ENCODE data around the gene ZNF140. TPM values are rescaled to one million over a fixed set of nuclear protein-coding genes. Genes with fewer than 3 reads are reported as not detected.

Gene ZNF140
- total RNA-seq, 4 donors from 2014 or later: 13.0 to 22.3 (median 15.6) TPM

DNA sequence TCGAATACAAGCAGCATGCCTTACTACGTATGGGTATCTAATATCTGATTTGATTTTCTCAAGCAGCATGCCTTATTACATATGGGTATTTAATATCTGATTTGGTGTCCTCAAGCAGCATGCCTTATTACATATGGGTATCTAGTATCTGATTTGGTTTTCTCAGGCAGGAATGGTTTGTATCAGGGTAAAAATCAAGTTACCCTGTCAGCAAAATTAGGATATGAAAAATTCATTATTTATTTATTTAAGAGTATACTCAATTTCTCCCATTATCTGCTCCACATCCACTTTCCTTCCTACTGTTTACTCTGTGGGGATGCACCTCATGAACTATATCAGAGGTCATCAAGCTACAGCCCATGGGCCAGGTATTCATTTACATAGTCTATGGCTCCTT is 27.4 kb downstream of the ZNF140 start:
- Histone ChIP-seq H3K27ac (no peak overlapping the region), H3K27me3 (no peaks in the 10 kb centered on the region), H3K36me3 (peaks cover 0 to 55% (median 0%) of the 10 kb centered on the region in 3 donors), H3K4me3 (no peak overlapping the region), H3K9me3 (peaks cover 0 to 92% (median 41%) of the 10 kb centered on the region in 4 donors), H3K4me1 (no peaks in the 10 kb centered on the region)
- DNase-seq: no peak
- TF ChIP-seq POLR2A (IDR thresholded peaks at IDR 0.05): no peak
- TF ChIP-seq, protein P1, sequence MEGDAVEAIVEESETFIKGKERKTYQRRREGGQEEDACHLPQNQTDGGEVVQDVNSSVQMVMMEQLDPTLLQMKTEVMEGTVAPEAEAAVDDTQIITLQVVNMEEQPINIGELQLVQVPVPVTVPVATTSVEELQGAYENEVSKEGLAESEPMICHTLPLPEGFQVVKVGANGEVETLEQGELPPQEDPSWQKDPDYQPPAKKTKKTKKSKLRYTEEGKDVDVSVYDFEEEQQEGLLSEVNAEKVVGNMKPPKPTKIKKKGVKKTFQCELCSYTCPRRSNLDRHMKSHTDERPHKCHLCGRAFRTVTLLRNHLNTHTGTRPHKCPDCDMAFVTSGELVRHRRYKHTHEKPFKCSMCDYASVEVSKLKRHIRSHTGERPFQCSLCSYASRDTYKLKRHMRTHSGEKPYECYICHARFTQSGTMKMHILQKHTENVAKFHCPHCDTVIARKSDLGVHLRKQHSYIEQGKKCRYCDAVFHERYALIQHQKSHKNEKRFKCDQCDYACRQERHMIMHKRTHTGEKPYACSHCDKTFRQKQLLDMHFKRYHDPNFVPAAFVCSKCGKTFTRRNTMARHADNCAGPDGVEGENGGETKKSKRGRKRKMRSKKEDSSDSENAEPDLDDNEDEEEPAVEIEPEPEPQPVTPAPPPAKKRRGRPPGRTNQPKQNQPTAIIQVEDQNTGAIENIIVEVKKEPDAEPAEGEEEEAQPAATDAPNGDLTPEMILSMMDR (IDR thresholded peaks at IDR 0.05): no peak

DNA sequence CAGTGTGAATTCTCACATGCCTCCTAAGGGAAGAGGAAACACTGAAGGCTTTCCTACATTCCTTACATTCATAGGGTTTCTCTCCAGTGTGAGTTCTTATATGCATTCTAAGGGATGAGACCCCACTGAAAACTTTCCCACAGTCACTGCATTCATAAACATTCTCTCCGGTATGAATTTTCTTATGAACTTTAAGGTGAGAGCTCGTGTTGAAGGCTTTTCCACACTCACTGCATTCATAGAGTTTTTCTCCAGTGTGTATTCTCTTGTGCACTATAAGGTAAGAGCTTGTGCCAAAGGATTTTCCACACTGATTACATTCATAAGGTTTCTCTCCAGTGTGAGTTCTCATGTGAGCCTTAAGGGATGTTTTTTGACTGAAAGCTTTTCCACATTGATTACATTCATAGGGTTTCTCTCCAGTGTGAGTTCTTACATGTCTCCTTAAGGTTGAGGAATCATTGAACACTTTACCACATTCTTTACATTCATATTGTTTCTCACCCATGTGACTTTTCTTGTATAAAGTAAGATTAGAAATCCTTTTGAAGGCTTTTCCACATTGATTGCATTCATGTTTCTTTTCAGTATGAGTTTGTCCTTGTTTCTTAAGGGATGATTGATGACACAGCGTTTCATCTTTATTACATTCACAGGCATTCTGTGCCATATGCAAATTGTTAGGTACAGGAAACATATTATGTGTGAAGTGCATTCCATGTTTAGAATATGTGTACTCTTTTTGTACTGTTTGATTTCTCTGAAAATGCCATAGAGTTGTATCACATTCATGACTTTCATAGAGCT is 39.9 kb downstream of the ZNF140 start:
- H3K4me1 ChIP-seq: no peaks in the 10 kb centered on the region
- H3K9me3 ChIP-seq: peaks cover 0 to 98% (median 46%) of the 10 kb centered on the region in 4 donors
- TF ChIP-seq, protein P1 (IDR thresholded peaks at IDR 0.05): no peak
- no peak for TF ChIP-seq POLR2A (IDR thresholded peaks at IDR 0.05)
- H3K36me3 ChIP-seq: peaks cover 0 to 41% (median 0%) of the 10 kb centered on the region in 3 donors
- no peak overlapping the region for H3K4me3 ChIP-seq
- H3K27me3 ChIP-seq: no peaks in the 10 kb centered on the region
- no peak overlapping the region for H3K27ac ChIP-seq
- DNase-seq: no peak

DNA sequence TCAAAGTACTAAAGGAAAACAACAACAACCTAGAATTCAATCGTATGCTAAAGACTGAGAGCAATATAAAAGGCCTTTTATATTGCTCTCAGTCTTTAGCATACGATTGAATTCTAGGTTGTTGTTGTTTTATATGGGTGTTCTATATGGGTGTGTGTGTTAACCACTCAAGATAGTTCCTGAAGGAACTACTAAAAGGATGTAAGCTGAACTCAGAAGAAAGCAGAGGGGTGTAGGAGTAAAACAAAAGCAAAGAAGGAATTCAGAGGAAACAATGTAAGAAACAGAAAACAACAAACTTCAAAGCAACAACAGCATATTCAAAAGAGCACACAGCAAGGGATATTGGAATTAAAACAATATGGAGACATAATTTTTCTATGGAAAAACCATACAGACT is 44.0 kb downstream of the ZNF140 start:
- peaks cover 0 to 88% (median 34%) of the 10 kb centered on the region in 4 donors for H3K9me3 ChIP-seq
- H3K36me3 ChIP-seq: peaks cover 0 to 51% (median 0%) of the 10 kb centered on the region in 3 donors
- no peak overlapping the region for H3K27ac ChIP-seq
- TF ChIP-seq, protein P1 (IDR thresholded peaks at IDR 0.05): no peak
- TF ChIP-seq POLR2A (IDR thresholded peaks at IDR 0.05): no peak
- no peak for DNase-seq
- no peaks in the 10 kb centered on the region for H3K4me1 ChIP-seq
- no peak overlapping the region for H3K4me3 ChIP-seq
- H3K27me3 ChIP-seq: no peaks in the 10 kb centered on the region

DNA sequence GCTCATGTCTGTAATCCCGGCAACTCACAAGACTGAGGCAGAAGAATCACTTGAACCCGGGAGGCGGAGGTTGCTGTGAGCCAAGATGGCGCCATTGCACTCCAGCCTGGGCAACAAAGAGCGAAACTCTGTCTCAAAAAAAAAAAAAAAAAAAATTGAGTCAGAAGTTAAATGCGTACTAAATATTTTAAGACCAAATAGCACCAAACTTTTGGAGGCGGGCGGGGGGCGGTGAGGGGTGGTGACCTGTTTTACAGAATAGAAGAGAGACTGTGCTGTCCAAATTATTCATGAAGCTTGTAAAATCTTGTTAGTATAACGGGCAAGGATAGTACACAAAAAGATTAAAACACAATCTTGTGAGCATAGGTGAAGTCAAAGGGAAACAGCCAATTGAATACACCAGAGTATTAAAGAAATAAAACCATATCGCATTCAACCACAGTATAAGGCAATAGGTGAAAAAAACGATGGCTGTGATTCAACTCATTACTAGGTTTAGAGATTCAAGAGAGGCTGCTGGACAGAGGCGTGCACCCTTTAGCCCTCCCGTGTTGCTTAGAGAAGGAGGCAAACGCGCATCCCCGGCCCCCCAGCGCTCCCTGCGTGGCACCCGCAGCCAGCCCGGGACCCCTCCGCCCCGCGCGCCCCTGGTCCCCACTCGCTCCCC is 48.8 kb downstream of the ZNF140 start:
- Histone ChIP-seq H3K4me1 (peaks cover 0 to 7% (median 0%) of the 10 kb centered on the region in 4 donors), H3K36me3 (peaks cover 0 to 32% (median 0%) of the 10 kb centered on the region in 3 donors)
- TF ChIP-seq, protein P1 (IDR thresholded peaks at IDR 0.05): no peak
- no peak for TF ChIP-seq POLR2A (IDR thresholded peaks at IDR 0.05)

DNA sequence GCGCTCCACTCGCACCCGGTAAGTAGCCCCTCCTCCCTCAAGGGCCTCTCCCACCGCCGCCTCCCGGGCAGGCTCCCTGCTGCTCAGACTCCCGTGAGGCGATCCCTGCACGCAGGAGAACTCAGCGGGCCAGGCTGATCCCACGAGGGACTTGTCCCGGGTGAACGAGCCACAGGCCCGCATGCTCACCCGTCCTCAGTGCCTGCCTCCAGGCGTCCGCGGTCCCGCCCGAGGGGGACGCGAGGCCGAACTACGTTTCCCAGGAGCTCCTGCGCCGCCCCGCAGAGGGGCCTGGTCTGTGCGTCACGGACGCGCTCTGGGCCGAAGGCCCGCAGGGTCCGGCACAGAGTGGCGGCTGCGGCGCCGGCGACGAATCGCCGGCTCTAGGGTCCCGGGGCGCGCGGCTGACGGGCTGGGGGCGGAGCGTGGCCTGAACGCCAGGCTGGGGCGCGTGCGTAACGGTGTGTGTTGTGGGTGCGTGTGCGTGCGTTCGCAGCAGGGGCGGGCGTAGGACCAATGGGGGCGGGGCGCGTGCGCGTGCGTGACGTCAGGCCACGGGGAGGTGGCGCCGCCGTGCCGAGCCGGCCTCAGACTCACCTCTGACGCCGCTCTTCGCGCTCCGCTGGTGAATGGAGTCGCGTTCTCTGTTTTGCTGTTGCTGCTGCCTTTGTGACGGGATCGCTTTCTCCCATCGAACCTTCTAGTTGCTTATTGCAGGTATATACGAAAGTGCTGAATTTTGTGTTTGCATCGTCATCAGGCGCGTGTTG is 49.5 kb downstream of the ZNF140 start, which contains the start of the genes ZNF10 and ZNF891:
Gene ZNF10, plus strand, starts transcription at position 590 of the 770 bp plus-strand sequence. CDS start 13,866 bp downstream, outside the sequence.
Gene ZNF891, minus strand, starts transcription at position 237 of the 770 bp plus-strand sequence. CDS start 8,356 bp downstream, outside the sequence.
- Histone ChIP-seq H3K4me3 (peak within 1 kb of the TSS; percentile 77 to 96 (median 82)), H3K4me1 (peaks cover 0 to 7% (median 0%) of the 10 kb centered on the region in 4 donors), H3K9me3 (peaks cover 0 to 59% (median 16%) of the 10 kb centered on the region in 4 donors), H3K36me3 (peaks cover 0 to 34% (median 0%) of the 10 kb centered on the region in 3 donors), H3K27me3 (no peaks in the 10 kb centered on the region), H3K27ac (peak within 1 kb of the TSS; percentile 95 to 98 (median 98))
- peak; percentile 95 to 98 (median 98) for DNase-seq
- TF ChIP-seq POLR2A (IDR thresholded peaks at IDR 0.05): peak; percentile 65 to 81
- TF ChIP-seq, protein P1 (IDR thresholded peaks at IDR 0.05): no peak

More for the DNA sequence above, 48.8 kb downstream of the ZNF140 start:
- Histone ChIP-seq H3K9me3 (peaks cover 0 to 58% (median 20%) of the 10 kb centered on the region in 4 donors), H3K4me3 (peak overlapping the region; percentile 77 to 96 (median 82)), H3K27me3 (no peaks in the 10 kb centered on the region), H3K27ac (peak overlapping the region; percentile 95 to 98 (median 98))
- no peak for DNase-seq
